GM19467 (cell line): ENCODE data around the gene ALDH8A1.

Experiments
- ATAC-seq: cut with Tn5 transposase; IDR thresholded peaks from one replicate; pipeline ENCODE4 v1.9.1; 2021; ENCODE audit warnings: mild to moderate bottlenecking, moderate library complexity; ENCODE audit not compliant: unreplicated experiment

ALDH8A1 gene

DNA sequence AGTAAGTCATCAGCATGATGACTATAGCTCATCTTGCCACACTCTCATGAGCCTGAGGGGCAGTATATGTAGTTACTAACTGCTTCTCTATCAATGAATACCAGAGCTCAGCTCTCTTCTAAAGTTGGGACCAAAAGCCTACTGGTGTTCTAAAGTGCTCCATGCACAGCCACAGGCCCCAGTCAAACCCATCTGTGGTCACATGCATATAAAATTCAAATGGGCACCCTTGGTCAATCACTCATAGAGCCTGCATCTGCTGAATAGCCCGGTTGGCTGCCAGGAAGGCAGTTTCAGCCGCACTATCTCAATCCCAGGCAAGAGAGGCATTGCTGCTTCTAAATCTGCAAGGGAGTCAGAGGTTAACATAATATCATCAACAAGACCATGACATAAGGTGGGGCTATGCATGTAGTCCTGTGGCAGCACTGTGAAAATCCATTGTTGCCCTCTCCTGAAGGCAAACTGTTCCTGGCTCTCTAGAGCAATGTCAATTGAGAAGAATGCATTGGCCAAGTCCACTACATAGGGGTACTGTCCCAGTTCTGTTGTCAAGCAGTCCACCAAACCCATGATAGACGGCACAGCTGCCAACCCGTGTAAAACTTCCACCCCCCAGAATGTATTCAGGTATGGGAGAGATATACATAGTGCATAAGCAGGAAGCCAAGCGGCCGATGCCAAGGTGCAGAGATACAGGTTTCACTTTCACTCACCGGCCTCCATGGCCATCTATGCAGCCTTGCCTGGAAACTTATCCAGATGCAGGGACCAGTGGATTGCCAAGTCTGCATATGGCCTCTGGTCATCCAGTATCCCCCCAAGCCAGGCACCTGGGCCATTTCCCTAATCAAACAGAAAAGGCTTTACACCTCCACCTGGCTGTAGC, 76.2 kb downstream of the ALDH8A1 start:
- no peak for ATAC-seq

DNA sequence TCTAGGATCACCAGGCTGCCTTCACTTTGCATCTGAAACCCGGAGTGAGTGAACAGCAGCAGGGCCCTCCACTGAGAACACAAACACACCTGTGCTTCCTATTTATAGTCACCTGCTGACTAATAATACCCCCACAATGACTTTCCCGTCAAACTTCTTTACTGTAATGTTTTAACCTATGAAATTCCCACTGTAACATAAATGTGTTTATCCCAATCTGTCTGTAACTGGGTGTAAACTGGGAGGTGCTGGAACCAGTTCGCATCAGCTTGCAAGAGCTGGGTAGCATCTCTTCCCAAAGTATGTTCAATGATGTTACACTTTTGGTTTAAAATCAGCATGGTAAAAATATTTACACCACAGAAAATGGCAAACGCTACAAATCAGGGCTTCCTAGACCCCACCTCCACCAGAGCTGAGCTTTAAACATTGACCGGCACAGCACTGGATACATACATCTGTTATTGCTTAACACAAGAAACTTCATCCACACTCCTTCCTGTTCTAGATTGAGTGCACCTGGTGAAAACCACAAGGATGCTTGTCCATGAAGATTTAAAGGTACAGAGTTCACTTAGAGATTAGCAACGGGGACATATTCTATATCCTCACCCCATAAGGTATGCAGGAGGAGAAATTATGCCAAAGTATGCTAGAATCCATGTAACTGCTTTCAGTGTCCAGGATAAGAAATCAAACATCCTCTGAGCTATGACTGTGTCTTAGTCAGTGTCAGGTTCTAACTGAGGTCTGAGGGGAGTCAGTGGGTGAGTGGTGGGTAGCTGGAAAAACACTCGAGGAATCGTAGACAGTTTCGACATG, 79.0 kb downstream of the ALDH8A1 start:
- ATAC-seq, result peak; percentile 90

DNA sequence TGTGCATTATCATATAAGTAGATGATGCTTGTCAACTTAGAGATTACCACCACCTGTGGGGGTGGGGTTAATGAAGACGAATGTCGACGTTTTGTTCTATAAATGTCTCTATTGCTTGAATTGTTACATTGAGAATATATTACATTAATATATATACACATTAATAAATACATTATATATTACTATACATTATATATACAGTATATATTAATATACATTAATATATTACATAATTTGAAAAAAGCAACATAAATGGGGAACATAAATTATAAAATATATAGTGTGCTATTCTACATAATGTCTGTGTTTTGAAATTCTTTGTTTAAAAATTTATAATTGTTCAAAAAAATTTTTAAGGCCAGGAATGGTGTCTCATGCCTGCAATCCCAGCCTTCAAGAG, 81.1 kb downstream of the ALDH8A1 start:
- ATAC-seq, result no peak
